Renal cortex interstitium (tissue), 11 donors: ENCODE data around the gene SSTR5. TPM values are rescaled to one million over a fixed set of nuclear protein-coding genes. Genes with fewer than 3 reads are reported as not detected.

Experiments used
- DNase-seq, 11 donors: peaks; one replicate each; pipeline ENCODE4 v3.0.0-alpha.2; 2013; ENCODE audit warnings: low read depth in 9 of 11, low spot score in 4 of 11; ENCODE audit errors: extremely low read depth in 1 of 11
- polyA plus RNA-seq, 3 donors: library from polyadenylated mRNA; unstranded; fragments of 120-200 nt; gene quantifications; one replicate each; pipeline ENCODE4 v1.2.1, GENCODE V29; 2013; ENCODE audit not compliant: insufficient read length in 3 of 3

SSTR5 gene
- polyA plus RNA-seq, 3 donors: 0.13 to 0.39 (median 0.14) TPM

DNA sequence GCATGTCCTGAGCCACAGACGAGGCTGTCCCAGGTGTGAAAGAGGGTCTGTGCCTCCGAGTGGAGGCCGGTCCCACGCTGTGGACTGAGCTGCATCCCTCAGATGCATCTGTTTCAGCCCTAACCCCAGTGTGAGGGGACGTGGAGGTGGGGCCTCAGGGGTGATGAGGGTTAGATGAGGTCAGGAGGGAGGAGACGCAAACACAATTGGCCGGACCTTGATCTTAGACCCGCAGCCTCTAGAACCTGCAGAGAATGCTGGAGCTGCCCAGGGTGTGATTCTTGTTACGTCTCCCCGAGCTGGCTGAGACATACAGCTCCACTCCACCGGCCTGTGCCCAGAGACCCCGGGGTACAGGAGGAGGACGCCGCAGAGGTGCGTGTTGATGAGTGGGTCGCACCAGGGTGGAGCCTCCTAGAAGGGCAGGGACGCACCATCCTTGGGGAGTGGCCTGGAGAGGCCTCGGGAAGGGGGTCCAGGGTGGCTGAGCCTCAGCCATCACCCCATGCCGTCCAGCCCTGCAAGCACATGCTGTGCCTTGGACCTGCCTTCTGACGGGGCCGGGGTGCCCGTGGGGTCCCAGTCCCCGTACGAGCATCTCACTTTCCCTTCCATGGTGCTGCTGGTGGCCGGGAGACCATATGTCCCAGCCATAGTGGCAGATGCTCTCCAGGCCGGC is 40.1 kb downstream of the SSTR5 start:
- DNase-seq: no peak

DNA sequence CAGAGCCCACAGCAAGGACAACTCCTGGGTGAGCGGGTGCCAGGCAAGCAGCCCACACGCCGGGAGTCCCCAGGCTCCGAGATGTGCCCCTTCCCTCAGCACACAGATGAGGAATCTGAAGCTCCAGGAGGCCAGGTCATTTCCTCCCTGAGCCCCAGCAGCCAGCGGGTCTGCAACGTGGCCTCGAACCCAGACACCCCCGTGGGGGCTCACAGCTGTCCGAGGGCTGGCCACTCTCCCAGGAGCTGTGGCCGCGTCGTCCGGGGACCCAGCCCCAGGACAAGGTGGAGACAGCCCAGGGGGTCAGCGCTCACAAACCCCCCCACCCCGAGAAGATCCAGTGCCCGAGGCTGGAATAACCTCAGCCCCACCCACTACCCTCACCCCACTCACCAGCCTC is 40.9 kb downstream of the SSTR5 start:
- no peak for DNase-seq

GRCh38 chr16:1113889-1114526 is 41.5 kb downstream of the SSTR5 start:
- DNase-seq: no peak

DNA sequence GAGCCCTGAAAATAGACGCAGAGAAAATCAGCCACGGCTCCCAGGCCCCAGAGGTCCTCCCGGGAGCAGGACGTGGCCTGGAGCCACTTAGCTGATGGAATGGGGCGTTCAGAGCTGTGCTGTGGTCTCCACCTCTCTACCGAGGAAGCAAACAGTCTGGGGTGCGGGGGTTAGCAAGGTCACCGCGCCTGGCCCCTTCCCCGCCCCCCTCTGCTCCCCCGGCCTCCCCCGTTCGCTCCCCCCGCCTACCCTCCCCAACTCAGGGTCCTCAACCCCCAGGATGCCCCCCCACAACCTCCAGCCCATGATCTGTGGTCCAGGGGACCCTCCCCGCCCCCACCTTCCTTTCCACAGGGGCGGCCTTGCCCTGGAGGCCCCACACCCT is 44.1 kb downstream of the SSTR5 start:
- no peak for DNase-seq

- DNase-seq: no peak
Measured at GRCh38 chr16:1117176-1117900, 44.8 kb downstream of the SSTR5 start.

DNA sequence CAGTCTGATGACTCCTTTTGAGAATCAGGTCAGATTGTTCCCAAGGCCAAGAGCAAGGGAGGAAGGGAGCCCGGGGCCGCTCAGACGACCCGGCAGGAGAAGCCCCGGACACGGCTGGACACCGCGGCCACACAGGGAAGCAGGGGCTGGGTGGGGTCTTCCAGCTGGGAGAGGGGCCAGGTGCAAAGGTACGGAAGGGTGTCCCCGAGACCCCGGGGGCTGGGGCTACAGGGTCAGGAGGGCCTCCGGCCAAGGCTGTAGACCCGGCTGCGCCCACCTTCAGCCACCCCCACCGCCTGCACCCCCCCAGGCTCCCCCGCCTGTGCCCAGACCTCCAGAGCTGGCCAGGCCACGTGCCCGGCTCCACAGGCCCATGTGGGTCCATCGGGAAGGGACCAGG is 45.4 kb downstream of the SSTR5 start:
- DNase-seq: no peak

DNA sequence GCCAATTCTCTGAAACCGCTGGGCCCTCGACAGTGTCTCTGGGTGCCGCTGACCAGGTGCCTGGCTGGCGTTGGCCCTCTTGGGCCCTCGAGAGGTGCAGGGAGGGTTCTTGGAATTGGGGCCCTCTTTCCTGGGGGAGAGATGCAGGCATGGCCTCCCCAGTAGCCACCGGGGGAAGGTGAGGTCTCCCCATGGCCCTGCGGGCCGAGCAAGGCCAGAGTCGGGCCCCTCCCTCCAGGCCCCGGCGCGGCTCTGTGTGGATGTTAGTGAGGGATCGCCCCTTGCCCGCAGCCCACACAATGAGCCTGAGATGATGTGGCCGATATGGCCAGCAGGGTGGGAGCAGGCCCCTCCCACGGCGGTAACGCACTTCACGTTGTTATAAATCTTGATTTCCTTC is 46.6 kb downstream of the SSTR5 start:
- no peak for DNase-seq

GRCh38 chr16:1119766-1120576 is 47.4 kb downstream of the SSTR5 start:
- no peak for DNase-seq

DNA sequence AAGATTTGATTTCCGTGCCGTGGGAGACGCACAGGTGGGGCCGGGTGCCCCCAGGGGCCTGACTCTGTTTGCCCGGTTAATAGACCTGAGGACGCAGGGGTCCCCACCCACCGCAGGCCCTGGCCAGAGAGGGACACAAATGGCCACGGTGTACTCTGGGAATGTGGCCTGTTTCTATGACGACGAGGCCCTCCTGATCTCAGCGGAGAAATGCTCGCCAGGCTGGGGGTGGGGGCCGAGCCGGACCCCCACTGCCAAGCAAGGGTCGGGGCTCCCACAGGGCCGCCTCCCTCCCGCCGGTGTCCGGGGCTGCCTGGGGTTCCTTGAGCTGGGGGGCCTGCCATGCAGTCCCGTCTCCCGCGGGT is 48.0 kb downstream of the SSTR5 start:
- no peak for DNase-seq

DNA sequence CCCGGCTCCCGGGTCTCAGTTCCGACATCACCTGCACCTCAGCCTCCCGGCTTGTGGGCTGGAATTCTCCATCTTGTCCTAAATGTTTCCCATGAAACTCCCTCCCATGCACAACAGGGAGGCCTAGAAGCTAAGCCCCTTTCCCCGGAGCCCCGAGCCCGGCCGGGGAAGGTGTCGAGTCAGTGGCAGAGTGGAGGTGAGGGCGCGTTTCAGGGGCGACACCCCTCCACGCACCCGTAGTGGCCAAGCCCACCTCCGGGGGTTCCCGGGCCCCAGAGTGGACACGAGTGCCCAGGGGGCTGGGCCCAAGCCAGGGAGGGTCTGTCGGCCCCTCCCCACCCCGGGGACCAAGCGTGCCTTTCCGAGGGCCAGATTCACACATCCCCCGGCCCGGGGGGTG is 48.5 kb downstream of the SSTR5 start:
- DNase-seq: no peak

- DNase-seq: no peak
Measured at GRCh38 chr16:1121601-1122397, 49.3 kb downstream of the SSTR5 start.

DNA sequence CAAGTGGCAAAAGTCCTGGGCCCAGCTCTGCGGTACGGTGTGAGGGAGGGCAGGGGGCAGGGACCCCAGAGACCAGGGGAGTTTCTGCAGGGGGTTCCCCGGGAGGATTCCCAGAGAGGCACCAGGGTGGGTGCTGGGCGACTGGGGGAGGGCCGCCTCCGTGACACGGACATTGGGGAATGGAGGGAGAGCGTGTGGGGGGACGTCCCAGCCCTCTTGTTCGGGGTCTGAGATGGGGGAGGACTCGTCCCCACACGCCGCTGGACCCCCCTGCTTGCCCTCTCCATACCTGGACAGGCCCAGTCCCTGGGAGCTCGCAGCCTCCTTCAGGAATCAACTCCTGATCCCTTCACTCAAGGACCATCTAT is 49.8 kb downstream of the SSTR5 start:
- no peak for DNase-seq

DNA sequence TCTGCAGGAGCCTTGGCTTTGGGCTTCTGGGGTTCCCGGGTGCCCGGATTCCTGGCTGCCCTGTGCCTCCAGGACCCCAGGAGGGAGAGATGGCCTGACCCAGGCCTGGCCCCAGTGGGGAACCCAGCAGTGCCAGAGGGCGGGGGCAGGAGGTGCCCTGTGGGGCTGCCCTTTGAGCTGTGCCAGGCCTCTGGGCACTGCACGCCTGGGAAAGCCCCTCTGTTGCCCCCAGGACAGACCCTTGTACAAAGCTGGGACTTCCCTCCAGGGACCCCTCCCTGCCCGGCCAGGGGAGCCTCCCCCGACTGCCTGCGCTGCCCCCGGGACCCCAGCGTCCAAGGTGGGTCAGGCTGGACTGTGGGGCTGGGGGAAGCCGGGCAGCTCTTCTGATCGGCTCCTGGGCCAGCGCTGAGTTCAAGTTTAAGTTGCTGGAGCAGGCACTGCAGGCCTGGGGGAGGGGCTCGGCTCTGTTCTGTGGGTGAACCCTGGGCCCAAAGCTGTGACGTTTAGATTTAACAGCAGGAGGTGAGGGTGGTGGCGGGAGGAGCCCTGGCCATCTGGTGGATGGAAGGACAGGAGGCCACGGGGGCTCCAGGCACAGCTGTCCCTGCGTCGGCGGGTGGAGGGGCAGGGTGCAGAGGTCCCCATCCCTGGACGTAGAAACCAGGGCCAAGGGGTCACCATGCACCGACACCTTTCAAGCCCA is 51.1 kb downstream of the SSTR5 start:
- no peak for DNase-seq

- DNase-seq: no peak
Measured at GRCh38 chr16:1124291-1124690, 51.7 kb downstream of the SSTR5 start.

DNA sequence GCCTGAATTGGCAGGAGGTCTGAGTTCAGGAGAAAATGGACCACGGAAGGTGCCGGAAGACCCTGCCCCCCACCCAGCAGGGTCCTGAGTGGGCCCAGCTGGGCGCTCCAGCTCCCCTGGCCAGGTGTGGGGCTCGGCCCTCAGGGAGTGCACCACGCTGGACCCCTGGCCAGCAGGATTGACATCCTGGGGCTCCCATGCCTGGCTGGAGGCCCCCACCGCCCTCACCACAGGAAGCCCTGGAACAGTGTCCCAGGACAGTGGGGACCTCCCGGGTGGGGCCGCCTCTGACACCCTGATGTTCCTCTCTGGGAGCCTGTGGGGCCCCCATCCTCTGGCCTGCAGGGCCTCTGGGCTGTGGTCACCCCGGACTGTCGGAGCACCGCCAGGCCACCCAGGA is 52.2 kb downstream of the SSTR5 start:
- DNase-seq: no peak

GRCh38 chr16:1125471-1125870 is 52.9 kb downstream of the SSTR5 start:
- DNase-seq: peak in 8 of 11 donors; percentile 56 to 72 (median 70)

- DNase-seq: no peak
Measured at GRCh38 chr16:1126044-1126443, 53.5 kb downstream of the SSTR5 start.

- no peak for DNase-seq
Measured at GRCh38 chr16:1126586-1126985, 54.0 kb downstream of the SSTR5 start.
